GM18505 (cell line): ENCODE data around the gene ITPRIPL1.
"Not testable (repeated sequence)": the region's sequence is repeated elsewhere in the genome, so short reads cannot be mapped to it uniquely, and the experiment has no call there.

Experiments used
- ATAC-seq: cut with Tn5 transposase; IDR thresholded peaks from one replicate; pipeline ENCODE4 v1.9.1; 2021; ENCODE audit not compliant: unreplicated experiment
- POLR2A ChIP-seq: IDR thresholded peaks from 4 replicates; pipeline ENCODE4 v1.6.1; 2011; ENCODE audit warnings: borderline replicate concordance; ENCODE audit not compliant: insufficient read depth, insufficient read length; ENCODE audit errors: extremely low read depth

The ITPRIPL1 gene, protein sequence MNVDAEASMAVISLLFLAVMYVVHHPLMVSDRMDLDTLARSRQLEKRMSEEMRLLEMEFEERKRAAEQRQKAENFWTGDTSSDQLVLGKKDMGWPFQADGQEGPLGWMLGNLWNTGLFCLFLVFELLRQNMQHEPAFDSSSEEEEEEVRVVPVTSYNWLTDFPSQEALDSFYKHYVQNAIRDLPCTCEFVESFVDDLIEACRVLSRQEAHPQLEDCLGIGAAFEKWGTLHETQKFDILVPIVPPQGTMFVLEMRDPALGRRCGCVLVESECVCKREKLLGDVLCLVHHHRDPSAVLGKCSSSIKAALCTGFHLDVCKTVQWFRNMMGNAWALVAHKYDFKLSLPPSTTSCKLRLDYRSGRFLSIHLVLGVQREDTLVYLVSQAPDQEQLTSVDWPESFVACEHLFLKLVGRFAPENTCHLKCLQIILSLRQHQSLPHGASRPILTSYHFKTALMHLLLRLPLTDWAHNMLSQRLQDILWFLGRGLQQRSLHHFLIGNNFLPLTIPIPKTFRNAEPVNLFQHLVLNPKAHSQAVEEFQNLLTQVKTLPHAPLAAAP

DNA sequence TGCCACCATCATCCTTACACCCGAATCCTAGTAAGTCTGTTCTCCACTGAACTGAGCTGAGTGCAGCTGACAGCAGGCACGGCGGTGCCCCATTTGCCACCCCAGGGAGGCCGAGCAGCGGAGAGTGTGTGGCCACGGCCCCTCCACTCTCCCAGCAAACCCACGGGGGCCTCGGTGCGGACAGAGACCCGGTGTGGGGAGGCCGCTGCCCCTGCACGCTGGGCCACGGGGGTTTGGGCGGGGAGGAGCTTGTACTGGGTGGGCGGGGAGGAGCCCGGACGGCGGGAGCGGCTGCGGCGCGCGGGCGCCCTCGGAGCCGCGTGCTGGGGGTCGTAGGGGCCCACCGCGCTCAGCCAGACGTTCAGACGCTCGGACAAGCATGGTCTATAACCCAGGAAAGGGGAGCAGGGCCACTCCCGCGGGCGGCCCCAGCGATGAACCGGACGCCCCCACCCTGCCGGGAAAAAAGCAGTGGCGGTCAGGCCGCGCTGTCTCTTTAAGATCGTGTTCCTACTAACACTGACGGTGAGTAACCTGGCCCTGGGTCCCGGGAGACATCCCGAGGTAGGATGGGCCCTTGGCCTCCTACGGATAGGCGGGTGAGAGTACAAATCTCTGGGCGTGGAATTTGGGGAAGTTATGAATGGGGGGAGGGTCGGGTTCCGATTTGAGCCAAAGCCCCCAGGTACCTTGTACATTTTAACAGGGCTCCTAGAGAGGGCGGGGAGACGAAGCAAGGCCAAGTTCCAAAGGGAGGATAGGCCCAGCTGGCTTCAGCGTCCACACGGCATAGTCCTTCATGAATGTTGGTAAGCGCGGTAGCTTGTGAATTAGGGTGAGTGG is at the start of gene ITPRIPL1:
ITPRIPL1 (plus strand) TSS at position 277 of the 843 bp plus-strand sequence; CDS start at position 800, 523 bp downstream.
- no peak for ATAC-seq
- TF ChIP-seq POLR2A: peak; percentile 57

DNA sequence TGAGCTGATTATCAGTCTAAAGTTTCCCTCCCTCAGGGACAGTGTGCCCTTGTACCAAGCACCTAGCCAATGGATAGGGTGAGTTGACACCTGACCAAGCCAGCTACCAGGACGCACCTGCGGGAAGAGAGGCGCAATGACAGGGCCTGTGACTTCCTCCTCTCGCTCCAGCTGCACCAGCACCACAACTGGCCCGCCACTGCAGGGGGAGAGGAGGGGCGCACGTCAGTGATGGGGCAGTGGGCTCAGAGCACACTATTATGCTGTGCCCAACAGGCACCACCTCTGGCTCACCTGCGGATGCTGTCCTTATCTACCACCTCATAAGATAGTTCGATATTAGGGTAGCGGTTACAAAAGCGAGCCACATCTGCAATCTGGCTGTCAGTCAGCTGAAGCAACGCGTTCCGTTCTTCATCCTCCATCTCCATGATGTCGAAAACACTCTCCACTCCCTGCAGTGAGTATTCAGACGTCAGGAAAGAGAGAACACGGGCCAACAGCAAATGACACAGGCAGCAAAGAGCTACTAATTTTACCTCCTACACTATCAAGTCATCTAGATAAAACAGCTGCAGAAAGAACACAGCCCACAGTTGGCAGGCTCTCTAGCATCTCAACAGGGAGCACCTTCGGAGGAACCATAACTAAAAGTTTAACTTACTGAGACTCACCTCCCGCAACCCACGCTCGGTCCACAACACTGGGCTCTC is 48.2 kb upstream of the ITPRIPL1 start:
- TF ChIP-seq POLR2A: no peak
- ATAC-seq: no peak

DNA sequence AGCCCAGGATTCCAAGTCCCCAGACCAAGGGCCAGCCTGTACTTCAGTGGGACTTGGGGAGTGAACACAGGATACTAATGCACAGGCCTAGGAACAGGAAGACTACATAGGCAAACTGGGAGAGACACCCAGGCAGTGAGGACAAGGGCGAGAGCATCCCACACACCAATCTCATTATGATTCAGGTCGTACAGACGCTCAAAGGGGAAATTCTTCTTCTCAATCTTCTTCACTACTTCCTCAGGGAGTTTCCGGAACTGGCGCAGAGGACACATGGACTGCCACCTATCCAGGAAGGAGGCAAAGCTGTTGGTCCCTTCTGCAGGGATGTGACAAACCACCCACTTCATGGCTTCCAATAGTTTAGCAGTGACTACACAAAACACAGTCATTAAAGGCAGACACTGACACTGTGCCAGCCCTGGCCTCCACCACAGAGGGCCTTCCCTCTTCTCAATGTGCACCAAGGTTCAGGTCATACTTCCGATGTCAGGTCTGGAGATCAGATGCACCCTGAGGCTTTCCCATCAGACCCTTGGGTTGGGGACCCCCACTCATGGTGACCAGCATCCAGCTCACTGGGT is 37.8 kb upstream of the ITPRIPL1 start:
- no peak for ATAC-seq
- TF ChIP-seq POLR2A: no peak

DNA sequence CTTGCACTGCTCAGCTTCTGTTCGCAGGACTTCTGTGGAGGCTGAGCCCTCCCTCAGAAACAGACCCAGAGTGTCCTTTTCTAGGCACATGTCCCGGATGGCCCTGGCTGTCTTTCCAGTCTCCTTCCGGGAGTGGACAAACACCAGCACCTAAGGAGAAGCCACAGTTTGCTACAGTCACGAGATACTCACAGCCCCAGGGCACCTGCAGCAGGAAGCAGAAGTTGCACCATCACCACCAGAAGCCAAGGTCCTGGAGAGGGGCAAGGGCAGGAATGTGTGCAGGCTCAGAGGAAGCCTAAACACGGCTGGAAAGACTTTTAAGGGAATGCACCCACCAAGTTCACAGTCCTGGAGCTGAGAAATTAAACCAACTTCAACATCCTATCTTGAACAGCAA is 33.4 kb upstream of the ITPRIPL1 start:
- no peak for ATAC-seq
- no peak for TF ChIP-seq POLR2A

DNA sequence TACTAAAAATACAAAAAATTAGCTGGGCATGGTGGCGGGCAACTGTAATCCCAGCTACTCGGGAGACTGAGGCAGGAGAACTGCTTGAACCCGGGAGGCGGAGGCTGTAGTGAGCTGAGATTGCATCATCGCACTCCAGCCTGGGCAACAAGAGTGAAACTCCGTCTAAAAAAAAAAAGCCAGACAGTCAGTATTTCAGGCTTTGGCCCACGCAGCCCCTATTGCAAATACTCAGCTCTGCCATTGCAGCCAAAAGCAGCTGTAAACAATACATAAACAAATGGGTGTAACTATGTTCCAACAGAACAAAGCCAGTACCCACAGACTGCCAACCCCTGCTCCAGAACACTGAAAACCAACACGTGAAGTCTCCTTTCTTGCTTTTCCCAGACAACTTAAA is 30.8 kb upstream of the ITPRIPL1 start:
- not testable (repeated sequence) for ATAC-seq

DNA sequence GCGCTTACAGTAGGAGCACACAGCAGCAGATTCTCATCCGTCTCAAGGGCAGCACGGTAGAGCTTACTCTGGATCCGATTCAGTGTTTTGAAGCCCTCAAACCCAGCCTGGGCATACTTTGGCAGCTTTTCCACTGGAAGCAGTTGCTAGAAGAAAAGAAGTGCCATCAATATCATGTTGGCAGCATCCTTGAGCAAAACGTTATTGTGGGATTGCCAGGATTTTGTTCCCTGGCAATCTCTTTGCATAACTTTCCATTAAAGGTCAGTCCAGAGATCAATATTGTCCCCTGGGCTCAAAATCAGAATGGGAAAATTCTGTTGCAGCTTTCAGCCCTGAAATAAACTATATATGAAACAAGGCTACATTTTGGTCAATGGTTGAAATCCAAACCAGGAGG is 28.2 kb upstream of the ITPRIPL1 start:
- no peak for ATAC-seq
- TF ChIP-seq POLR2A: no peak

DNA sequence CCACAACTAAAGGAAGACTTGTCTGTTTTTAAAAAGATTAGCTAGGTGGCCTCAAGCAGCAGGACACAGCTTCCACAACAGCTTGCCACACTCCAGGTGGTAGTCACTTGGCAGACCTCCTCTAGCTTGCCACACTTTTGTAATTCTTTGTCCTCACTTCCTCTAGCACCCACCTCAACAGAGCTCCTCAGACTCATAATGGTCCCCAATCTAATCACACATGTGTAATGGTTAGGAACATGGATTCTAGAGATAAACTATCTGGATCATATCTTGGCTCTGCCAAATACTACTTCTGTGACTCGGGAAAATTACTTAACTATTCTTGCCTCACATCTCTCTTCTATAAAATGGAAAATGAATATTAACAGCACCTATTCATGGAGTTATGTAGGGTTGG is 23.3 kb upstream of the ITPRIPL1 start:
- TF ChIP-seq POLR2A: no peak
- no peak for ATAC-seq

DNA sequence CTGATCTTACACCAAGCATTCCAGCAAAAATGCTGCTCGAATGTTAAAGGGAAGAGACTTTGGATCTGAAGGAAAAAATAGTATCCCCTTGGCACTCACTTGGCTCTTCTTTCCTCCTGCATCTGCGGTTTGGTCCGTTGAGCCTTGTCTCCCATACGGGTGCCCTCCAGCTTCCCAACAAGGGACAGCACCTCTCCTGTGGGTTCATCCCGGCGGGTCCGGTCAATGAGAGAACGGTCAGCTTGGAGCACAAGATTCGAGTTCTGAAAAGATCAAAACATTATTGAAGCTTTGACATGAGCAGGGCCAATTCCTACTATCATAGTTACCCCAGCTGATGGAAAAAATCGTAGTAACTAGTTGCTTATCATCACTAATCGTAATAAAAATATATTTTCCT is 20.5 kb upstream of the ITPRIPL1 start:
- no peak for ATAC-seq
- TF ChIP-seq POLR2A: no peak

DNA sequence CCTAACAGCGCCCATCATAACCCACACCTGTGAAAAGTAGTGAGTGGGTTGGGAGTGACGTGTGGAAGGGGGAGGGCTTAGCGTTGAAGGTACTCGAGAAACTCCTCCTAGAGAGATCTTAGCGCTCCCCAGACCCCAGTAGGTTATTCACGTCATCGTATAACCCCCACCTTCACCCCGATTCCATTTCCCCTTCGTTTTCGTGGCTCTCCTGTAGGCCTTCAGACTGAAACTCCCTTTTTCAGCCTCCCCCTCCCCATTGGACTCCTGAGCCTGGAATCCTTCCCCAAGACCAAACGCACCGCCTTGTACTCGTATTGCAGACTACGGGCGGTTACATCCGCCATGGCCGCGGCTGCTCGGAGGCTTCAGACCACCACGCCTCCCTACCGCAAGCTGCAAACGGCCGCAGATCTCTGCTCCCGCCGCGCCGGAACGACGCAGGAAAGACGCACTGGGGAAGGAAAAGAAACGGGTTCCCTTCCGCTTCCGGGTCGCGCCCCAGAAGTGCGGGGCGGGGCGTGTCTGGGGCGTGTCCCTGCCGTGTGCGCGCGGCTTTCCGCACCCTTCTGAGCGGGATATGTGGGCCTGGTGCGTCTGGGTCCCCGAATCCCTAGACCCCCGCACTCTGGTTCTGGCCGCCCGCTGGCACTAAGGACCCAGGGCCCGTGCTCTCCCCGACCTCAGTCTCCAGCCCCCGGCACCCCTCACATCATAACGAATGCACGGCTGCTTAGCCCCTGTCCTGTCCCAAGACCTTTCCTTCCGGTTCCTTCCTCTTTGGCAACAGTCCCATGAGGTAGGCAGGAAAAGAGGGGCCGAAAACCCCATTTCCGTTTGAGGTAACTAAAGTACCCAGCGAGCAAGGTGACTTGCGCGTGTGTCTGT is 19.8 kb upstream of the ITPRIPL1 start, which contains the start of gene SNRNP200:
SNRNP200 (minus strand) TSS at position 456 of the 888 bp plus-strand sequence; CDS start at position 347, 109 bp downstream.
- peak; percentile 82 for TF ChIP-seq POLR2A
- peak; percentile 81 for ATAC-seq

DNA sequence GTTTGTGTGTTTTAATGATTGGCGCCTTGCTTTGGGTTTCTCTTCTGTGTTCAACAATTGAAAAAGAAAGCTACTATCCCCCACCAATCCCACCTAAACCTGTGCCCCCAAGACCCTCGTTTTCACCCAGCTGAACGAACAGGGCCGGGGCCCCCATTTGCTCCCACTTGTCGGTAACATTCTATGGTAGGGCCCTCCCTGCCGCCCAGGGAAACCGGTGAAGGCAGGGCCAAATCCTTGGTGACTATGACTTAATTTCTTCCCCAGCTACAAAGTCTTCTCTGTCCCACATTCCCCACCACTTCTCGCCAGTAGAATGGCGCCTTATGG is 19.2 kb upstream of the ITPRIPL1 start:
- no peak for ATAC-seq
- TF ChIP-seq POLR2A: no peak

DNA sequence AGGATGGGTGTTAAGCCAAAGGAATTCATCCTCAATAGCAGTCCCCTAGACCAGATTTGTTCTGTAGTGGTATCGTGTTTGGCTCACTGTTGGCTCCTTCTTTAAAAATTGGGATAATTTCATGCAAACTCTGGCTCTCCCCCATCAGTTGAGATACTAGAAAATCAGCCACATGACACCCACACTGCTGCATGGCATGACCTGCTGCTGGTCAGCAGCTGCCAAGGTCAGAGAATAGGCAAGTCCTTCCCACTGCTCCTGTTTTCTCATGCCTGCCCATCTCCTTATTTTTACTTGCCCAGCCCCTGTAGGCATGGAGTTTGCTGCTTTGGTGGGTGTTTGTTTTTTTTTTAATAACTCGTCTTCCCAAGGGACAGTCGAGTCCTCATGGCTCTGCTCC is 18.7 kb upstream of the ITPRIPL1 start:
- no peak for ATAC-seq
- no peak for TF ChIP-seq POLR2A

DNA sequence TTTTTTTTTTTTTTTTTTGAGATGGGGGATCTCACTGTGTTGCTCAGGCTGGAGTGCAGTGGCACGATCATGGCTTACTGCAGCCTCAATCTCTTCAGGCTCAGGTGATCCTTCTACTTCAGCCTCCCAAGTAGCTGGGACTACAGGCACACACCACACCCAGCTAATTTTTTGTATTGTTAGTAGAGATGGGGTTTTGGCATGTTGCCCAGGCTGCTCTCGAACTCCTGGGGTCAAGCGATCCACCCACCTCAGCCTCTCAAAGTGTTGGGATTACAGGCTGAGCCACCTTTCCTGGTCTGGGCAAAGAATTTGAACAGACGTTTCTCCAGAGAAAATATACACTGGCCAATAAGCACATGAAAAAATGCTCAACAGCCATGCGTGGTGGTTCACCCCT is 16.9 kb upstream of the ITPRIPL1 start:
- no peak for ATAC-seq

More for the DNA sequence above, 16.9 kb upstream of the ITPRIPL1 start:
- no peak for TF ChIP-seq POLR2A
